Ammon's horn (tissue), 1 donor: ENCODE results near the gene FAT2.
"Not testable (repeated sequence)": the region's sequence is repeated elsewhere in the genome, so short reads cannot be mapped to it uniquely, and the experiment has no call there.

Experiments used
- DNase-seq: peaks from one replicate; pipeline ENCODE4 v3.0.0-alpha.2; 2016; ENCODE audit warnings: low spot score

FAT2 gene

GRCh38 chr5:151611127-151611775 is 20.1 kb upstream of the FAT2 start:
- DNase-seq: no peak

GRCh38 chr5:151608522-151608921 is 17.4 kb upstream of the FAT2 start:
- DNase-seq: no peak

- no peak for DNase-seq
These were observed 16.2 kb upstream of the FAT2 start for GRCh38 chr5:151607304-151607703.

- DNase-seq: no peak
These were observed 14.4 kb upstream of the FAT2 start for GRCh38 chr5:151605559-151605958.

GRCh38 chr5:151602806-151603205 is 11.7 kb upstream of the FAT2 start:
- DNase-seq: no peak

GRCh38 chr5:151601391-151601790 is 10.3 kb upstream of the FAT2 start:
- no peak for DNase-seq

GRCh38 chr5:151600069-151600665 is 9.0 kb upstream of the FAT2 start:
- DNase-seq: no peak

- no peak for DNase-seq
These were observed 7.9 kb upstream of the FAT2 start for GRCh38 chr5:151598984-151599383.

GRCh38 chr5:151598549-151598948 is 7.4 kb upstream of the FAT2 start:
- no peak for DNase-seq

- DNase-seq: no peak
These were observed 6.6 kb upstream of the FAT2 start for GRCh38 chr5:151597749-151598148.

- no peak for DNase-seq
These were observed 5.9 kb upstream of the FAT2 start for GRCh38 chr5:151596828-151597539.

GRCh38 chr5:151595411-151595826 is 4.3 kb upstream of the FAT2 start:
- no peak for DNase-seq

- no peak for DNase-seq
These were observed 1.8 kb upstream of the FAT2 start for GRCh38 chr5:151592855-151593408.

GRCh38 chr5:151589878-151590570 is 1.1 kb downstream of the FAT2 start:
- no peak for DNase-seq

GRCh38 chr5:151587796-151588555 is 3.2 kb downstream of the FAT2 start:
- no peak for DNase-seq

GRCh38 chr5:151585970-151586369 is 5.2 kb downstream of the FAT2 start:
- no peak for DNase-seq

- DNase-seq: not testable (repeated sequence)
These were observed 5.8 kb downstream of the FAT2 start for GRCh38 chr5:151585344-151585743.

GRCh38 chr5:151584057-151584937 is 6.8 kb downstream of the FAT2 start:
- no peak for DNase-seq

GRCh38 chr5:151581812-151582583 is 9.1 kb downstream of the FAT2 start:
- no peak for DNase-seq

GRCh38 chr5:151581347-151581746 is 9.8 kb downstream of the FAT2 start:
- no peak for DNase-seq
